Activated gamma-delta T cell (primary cell): ENCODE data around the gene PSMA4.
"Not testable (repeated sequence)": the region's sequence is repeated elsewhere in the genome, so short reads cannot be mapped to it uniquely, and the experiment has no call there.

Experiments
- DNase-seq: peaks from one replicate; lab custom pipeline; 2025; lab: John Stamatoyannopoulos, UW
- total RNA-seq, 2 donors: gene quantifications; one replicate each; lab custom pipeline; 2026; lab: John Stamatoyannopoulos, UW

The PSMA4 gene
- total RNA-seq = 109 to 118 reads per million in 2 donors

DNA sequence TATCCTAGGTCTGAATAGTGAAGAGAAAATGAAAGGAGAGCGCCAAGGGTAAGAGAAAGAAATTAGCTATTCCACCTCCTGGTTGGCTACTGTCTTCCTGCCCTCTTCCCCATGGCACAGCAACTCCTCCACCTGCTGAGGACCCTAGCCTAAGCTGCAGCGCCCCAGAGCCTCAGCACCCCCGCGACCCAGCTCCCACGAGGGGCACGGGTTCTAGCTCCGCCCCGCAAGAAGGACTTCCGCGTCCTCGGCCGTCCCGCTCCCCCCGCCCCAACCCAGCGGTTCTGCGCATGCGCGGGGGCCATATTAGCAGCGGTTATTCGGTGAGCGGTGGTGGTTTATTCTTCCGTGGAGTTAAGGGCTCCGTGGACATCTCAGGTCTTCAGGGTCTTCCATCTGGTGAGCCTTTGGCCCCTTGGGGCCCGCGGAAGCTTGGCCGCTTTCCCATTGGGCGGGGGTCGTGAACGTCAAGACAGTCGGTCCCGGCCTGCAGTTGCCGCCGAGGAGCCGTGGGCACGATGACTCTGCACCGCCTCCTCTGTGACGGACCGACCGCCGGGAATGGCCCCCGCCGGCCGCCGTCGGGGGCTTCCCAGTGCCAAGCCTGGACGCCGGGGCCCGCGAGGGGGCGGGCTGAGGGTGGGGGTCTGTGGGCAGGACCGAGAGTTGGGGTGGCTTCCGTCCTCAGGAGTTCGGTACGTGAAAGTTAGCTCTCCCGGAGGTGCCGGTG is at the start of gene PSMA4:
TSS of gene PSMA4 (plus strand) at position 304 of the 730 bp plus-strand sequence. CDS start 1,484 bp downstream, outside the sequence.
- peak; percentile 88 for DNase-seq

DNA sequence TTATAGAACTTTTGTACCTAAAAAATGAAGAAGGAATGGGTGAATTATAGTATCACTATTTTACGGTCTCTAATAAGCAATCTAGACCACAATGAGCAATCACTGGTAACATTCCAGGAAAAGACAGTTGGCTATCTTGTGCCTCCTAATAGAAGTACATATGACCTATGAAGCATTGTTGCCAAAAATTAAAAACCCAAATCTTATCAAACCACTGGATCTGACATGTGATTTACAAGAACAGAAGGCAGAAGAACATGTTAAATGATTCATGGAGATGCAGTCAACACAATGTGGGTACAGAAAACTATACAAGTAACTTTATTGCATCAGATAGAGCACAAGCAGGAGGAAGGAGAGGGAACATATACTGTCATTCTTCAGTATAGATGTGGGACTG is 47.4 kb upstream of the PSMA4 start:
- DNase-seq = no peak

DNA sequence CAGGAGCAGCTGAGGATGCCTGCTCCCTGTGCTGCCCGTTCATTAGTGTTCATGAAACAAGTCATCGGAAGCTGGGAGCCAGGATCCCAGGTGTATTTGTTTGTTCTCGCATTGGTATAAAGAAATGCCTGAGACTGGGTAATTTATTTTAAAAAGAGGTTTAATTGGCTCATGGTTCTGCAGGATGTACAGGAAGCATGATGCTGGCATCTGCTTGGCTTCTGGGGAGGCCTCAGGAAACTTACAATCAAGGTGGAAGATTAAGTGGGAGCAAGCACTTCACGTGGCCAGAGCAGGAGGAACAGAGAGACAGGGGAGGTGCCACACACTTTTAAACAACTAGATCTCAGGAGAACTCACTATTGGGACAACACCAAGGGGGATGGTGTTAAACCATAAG is 38.4 kb upstream of the PSMA4 start:
- no peak for DNase-seq

DNA sequence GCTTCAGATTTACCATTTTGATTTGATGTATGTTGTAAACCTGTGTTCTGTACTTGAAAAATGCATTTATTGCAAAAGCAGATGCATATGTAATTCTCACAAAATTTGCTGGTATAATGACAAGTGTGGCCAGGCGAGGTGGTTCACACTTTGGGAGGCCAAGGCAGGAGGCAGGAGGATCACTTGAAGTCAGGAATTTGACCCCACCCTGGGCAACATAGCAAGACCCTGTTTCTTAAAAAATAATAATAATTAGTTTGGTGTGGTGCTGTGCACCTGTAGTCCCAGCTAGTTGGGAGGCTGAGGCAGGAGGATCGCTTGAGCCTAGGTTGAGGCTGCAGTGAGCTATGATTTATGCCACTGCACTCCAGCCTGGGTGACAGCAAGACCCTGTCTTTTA is 37.6 kb upstream of the PSMA4 start:
- no peak for DNase-seq

DNA sequence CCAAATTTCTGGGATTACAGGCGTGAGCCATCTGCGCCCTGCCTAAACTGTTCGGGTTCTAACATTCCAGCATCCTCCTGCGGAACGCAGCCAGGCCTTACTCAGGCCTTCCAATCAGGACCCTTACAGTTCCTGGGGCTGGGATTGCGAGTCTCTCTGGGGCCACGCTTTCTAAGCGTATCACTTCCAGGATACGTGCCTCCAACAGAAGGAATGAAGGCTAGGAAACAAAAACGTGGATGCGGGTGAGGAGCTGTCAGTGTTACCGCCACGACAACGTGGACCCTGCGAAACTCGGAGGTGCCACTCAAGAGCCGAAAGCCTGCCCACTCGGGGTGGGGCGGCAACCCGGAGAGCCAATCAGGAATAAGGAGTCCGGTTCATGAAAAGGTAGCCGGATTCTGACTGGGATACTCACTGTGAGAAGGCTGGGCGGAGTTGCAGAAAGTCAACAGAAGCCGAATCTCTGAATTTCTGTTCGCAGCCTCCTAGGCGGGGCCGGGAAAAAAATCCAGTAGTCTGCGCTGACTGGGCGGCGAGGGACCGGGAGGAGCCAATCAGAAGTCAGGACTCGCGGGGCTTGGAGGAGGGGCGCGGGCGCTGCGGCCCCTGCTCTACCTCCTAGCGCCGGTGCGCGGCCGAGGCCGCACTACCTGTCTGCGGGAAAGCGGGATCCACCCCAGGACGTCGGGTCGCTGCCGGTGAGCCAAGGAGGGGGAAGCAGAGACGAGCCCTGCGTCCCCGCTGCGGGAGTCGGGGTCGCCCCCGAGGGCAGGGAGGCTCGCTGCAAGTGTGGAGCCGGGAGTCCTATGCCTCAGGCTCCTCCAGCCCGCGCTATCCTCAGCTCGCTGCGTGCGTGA is 33.0 kb upstream of the PSMA4 start, which contains the start of gene HYKK:
TSS of gene HYKK (plus strand) at position 607 of the 860 bp plus-strand sequence. CDS start 5,512 bp downstream, outside the sequence.
- peak; percentile 40 for DNase-seq

DNA sequence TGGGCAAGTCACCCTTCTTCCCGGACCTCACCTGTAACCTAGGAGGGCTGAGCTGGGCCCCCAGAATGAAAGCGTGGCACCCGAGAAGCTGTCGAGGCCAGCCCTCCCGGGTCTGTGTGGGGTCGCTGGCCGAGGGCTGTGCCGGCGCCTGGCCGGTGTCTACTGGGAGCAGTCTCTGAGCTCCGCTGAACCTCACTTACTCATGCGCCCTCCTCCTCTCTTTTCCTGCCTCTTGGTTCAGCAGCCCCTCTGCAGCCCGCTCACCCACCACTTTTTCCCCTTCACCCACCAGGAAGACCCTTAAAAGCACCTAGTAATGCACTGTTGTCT is 32.4 kb upstream of the PSMA4 start:
- no peak for DNase-seq

DNA sequence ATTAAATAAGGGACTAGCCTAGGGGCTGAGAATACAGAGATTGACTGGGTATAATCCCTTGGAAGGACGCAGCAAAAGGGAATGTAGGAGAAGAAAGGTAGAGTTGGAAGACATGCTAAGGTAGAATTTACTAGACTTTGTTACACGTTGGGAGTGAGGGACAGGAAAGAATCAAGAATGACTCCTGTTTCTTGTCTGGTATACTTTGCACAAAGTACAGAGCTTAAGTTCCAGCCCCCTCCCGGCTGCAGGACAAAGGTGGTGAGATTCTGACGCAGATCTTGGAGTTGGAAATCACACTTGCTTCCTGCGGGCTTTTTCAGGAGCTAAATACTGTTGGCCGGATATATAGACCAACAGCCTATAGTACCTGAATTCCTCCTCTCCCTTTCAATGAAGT is 32.0 kb upstream of the PSMA4 start:
- no peak for DNase-seq

DNA sequence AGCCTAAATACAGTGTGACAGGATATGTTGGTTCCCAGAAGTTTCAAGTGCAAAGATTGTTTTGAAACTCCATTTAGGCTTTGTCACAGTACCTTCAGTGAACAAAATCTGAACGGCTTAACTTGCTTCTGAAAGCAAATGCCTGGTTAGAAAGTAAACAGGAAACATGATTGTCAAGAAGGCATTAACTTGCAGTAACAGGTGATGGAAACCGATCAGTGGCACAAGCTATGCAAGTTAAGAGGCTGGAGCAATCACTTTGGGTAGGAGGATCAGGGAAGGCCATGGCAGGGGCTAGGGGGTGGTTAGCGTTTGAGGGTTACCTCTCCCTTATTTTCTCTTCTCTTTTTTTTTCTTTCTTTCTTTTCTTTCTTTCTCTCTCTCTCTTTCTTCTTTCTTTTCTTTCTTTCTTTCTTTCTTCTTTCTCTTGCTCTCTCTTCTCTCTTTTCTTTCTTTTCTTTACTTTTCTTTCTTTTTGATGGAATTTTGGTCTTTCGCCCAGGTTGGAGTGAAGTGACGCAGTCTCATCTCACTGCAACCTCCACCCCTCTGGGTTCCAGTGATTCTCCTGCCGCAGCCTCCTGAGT is 30.4 kb upstream of the PSMA4 start:
- no peak for DNase-seq

DNA sequence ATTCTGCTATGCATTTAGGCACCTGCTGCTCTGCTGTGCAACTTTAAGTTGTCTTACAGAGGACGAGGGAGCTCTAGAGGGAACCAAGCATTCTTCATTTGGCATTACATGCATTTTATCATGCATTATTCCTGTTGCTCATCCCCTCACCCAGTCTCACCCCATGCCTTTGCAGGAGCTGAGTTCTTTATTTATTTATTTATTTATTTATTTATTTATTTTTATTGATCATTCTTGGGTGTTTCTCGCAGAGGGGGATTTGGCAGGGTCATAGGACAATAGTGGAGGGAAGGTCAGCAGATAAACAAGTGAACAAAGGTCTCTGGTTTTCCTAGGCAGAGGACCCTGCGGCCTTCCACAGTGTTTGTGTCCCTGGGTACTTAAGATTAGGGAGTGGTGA is 20.2 kb upstream of the PSMA4 start:
- not testable (repeated sequence) for DNase-seq

DNA sequence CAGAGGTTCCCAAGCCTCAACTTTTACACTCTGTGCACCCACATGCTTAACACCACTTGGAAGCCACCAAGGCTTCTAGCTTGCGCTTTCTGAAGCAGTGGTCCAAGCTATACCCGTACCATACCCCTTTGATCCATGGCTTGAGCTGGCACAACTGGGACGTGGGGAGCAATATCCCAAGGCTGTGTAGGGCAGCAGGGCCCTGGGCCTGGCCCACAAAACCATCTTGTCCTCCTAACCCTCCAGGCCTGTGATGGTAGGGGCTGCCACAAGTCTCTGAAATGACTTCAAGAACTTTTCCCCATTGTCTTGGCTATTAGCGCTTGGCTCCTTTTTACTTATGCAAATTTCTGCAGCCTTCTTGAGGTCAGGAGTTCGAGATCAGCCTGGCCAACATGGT is 16.0 kb upstream of the PSMA4 start:
- no peak for DNase-seq

DNA sequence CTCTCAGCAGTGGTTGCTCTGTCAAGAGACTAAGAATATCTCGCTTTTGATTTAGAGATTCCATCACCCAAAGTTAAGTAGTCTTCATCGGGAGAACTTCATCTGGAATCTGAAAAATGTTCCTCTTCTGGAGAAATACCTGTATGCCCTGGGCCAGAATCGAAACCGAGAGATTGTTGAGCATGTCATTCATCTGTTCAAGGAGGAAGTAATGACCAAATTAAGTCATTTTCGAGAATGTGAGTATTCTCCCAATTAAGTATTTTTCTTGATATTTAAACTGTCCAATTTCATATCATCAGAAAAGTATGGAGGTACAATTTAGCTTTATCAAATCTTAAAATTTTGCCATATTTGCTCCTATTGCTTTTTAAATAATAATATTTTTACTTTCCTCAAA is 12.9 kb upstream of the PSMA4 start:
- no peak for DNase-seq

DNA sequence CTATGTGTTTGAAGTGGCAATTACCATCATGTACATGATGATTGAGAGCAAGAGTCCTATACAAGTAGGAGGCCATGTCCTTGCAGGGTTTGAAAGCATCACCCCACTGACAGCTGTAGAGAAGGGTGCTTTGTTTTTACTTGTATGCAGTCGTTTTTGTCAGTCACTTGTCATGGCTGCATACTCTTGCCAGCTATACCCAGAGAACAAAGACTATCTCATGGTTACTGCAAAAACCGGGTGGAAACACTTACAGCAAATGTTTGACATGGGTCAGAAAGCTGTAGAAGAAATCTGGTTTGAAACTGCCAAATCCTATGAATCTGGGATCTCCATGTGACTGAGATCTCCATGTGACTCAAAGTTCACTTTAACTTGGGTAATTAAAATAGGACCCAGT is 6.9 kb upstream of the PSMA4 start:
- no peak for DNase-seq

DNA sequence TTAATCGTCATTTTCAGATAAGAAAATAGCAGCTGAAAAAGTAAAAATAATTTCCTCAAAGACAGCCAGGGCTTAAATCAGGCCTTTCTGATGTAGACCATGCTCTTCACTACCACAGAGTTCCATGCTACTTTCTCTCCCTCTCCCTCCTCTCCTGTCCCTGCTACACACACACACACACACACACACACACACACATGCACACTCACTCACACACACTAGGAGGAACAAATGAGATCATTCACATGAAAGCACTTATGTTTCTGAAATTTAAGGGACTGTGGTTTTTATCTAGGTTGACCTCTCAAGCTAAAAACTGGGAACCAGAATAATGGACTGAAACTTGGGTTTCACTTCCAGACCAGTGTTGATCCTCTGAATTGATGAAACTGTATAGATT is 4.1 kb upstream of the PSMA4 start:
- no peak for DNase-seq

DNA sequence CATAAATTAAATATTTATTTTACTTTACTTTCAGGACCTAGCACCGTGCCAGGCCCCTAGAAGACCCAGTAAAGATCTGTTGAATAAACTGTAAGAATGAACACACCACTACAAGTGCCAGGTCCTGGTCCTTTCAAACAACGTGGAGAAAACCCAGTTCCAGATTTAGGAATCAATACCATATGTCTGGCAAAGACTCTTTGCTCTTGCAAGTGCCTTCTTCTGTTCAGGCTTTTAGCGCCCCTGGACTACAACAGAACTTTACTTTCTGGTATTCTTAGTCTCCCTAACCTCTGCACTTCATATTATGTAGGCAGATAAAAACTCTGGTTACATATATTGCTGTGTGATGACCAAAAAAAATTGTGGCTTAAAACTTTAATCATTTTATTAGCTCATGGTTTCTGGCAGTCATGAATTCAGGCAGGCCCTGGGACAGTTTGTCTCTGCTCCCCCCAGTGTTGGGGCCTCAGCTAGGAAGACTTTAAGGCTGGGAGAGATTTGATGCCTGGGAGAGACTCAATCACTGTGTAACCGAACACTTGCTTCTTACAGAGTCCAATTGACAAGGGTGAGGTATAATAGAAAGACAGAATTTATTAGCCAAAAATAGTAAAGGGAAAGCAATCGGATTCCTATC is 2.9 kb upstream of the PSMA4 start:
- DNase-seq = no peak

DNA sequence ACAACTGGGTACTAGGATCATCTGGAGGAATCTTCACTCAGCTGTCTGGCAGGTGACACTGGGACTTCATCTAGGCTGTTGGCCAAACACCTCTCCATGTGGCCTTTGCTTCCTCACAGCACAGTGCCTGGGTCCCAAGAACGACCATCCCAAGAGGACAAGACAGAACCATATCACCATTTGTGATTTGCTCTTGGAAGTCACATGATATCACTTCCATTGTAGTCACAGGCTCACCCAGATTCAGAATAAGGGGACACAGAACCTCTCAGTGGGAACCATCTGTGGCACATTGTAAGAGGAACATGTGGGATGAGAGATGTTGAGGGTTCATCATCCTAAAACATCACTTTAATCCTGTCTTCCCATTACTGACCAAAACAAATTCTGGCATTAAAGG is 1.9 kb upstream of the PSMA4 start:
- DNase-seq = no peak

DNA sequence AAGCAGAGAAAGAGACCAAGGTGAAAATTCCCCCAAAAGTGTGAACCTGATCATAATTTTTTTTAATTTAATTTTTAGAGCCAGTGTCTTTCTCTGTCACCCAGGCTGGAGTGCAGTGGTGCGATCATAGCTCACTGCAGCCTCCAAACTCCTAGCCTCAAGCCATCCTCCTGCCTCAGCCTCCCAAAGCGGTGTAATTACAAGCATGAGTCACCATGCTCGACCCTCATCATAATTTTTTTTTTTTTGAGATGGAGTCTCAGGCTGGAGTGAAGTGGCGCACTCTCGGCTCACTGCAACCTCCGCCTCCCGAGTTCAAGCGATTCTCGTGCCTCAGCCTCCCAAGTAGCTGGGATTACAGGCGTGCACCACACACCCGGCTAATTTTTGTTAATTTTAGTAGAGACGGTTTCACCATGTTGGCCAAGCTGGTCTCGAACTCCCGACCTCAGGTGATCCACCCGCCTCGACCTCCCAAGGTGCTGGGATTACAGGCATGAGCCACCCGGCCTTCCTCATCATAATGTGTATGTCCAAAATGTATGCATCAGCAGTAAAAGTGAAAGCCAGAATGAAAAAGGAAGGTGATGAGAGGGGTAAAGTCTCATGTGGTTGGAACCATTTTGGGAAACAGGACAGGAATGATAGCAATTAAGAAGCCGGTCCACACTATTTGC is 642 bp upstream of the PSMA4 start:
- DNase-seq = not testable (repeated sequence)

DNA sequence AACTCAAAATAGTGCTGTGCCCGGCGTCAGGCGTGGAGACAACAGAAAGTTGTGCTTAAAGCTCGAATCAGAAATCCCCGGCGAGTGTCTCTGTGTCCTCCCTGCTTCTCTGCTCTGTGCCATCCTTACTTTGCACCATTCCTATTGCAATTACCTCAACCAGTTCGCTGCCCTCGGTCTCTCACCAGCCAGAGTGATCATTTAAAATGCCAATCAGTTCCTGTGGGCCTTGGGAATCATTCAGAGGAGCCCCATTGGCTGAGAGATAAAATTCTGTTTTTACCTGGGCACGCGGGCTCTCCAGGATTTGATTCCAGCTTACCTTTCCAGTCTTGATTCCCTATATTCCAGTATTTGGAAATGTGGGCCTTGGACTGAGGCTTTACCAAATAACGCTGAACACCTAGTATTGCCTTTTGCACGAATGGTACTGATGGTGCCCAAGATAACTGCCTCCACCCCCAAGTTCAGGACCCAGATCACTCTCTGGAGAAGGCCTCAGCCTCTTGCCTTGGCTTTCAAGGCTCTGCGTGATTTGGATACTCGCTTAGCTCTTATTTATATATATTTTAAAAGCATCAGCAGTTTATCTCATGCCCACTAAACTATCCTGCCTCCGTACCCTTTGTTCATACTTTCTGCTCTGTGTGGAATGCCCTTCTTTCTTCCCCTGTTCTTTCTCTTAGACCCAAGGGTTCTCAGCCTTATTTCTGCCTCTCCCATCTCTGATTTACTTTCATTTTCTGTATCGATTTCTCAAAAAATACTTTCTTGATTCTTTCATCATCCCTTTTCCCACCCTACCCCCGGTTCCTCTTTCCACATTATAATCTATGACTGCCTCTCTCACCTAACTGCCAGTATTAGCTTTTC is 863 bp downstream of the PSMA4 start:
- DNase-seq = no peak

DNA sequence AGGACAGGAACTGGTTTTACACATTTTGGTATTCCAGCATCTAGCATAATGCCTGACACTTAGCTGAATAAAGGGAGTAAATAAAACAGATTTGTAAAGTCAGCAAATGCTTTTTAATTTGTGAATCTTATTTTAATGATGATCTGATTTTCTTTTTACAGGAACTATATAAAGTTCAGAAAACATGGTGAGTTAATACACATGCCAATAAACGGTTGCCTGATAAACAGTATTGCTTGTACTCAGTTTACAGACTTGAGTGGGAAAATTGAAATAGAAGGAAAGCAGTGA is 1.4 kb downstream of the PSMA4 start:
- no peak for DNase-seq

DNA sequence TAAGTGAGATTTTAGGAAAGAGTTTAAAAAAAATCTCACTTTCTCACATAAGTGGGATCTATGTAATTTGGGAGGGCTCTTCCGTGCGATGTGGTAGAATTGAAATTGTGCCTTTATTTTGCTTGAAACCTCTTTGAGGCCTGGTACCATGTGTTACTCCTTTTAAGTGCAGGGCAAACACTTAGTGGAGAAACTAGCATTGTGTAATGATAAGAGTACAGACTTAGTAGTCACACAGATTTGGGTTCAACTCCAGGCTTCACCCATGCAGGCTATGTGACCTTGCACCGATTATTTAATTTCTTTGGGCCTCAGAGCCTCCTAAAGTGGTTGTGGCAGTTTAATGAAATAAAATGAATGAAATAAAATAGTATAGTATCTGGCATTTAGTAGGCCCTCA is 2.4 kb downstream of the PSMA4 start:
- no peak for DNase-seq

DNA sequence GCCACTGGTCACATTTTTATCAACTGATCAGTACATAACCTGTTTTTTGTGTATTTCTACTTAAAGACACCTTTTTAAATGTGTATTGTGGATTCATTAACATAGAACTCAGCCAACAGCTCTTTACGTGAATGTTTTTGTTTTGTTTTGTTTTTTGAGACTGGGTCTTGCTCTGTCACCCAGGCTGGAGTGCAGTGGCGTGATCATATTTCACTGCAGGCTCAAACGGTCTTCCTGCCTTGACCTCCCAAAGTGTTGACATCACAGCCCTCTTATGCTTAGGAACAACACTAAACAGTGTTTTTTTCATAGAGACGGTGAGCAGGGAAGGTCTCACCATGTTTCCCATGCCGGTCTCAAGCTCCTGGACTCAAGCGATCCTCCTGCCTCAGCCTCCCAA is 9.9 kb downstream of the PSMA4 start:
- DNase-seq = no peak

DNA sequence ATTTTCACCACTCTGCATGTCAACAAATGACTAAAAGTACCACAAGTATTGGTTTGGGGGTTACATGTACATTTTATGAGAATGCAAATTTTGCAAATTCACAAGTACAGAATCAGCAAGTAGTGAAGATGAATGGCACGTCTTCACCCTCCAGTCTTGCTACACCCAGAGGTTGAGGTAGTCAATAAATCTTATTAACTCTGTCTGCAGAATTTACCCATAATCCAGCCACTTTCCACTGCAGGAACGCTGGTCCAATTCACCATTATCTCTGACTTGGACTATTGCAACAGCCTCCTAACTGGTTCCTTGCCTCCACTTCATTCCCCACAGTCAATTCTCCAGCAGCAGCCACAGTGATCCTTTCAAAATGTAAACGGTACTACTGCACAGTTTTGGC is 10.6 kb downstream of the PSMA4 start:
- no peak for DNase-seq
